ENCODE results near the gene QRFP. TPM values are rescaled to one million over a fixed set of nuclear protein-coding genes. Genes with fewer than 3 reads are reported as not detected.

QRFP gene
- polyA plus RNA-seq, 1 of the 3 experiments (the other 2 are of a cell fraction), result not detected

- H3K36me3 ChIP-seq (replicated peaks in 1 of 2; ENCODE audit: control insufficient read depth in 1 of 2, insufficient read depth in 2 of 2, low read length in 1 of 2), result peaks cover 47 to 53% of the 10 kb centered on the region in 2 experiments
- no peak overlapping the region for H2AFZ ChIP-seq (ENCODE audit: low read depth)
- peak overlapping the region; percentile 51 for H3K9ac ChIP-seq
- no peak for DNase-seq
- H3K4me3 ChIP-seq (ENCODE audit: low read depth in 2 of 2, low read length in 1 of 2), result no peak overlapping the region
- CTCF ChIA-PET, result interaction anchor here (0.9 to 1.8 kb wide), 7 partner anchors 8 to 188 kb away, joined by 3 to 8 read pairs (median 5); no protein-coding TSS in a partner anchor
- peak overlapping the region in 1 of 2 experiments; percentile 89; a peak in 3 of 4 replicates for H3K27ac ChIP-seq (ENCODE audit: low read depth in 2 of 2, low read length in 1 of 2)
- peaks cover 98% of the 10 kb centered on the region for H3K79me2 ChIP-seq (ENCODE audit: insufficient read depth)
- H3K9me3 ChIP-seq, result no peaks in the 10 kb centered on the region
- peaks cover 45% of the 10 kb centered on the region for H3F3A ChIP-seq (replicated peaks; ENCODE audit: insufficient read depth)
- POLR2A ChIA-PET, result no interaction called here
- H3K9me2 ChIP-seq, result no peaks in the 10 kb centered on the region
- H3K4me2 ChIP-seq, result peak overlapping the region; percentile 49
- WGBS (ENCODE audit: low lambda C conversion rate), result 42% methylated on average over 14 of the region's 22 CpGs
- no peaks in the 10 kb centered on the region for H3K27me3 ChIP-seq (ENCODE audit: insufficient read depth)
- H3K4me1 ChIP-seq (ENCODE audit: control insufficient read depth in 1 of 2, insufficient read depth in 2 of 2, low read depth in 1 of 2, low read length in 1 of 2), result peaks cover 13 to 26% of the 10 kb centered on the region in 2 experiments; a peak in 3 of 4 replicates
- H4K20me1 ChIP-seq (ENCODE audit: insufficient read depth), result peaks cover 45% of the 10 kb centered on the region
- TF ChIP-seq NFIC (IDR thresholded peaks at IDR 0.05; ENCODE audit: borderline replicate concordance) (peak; percentile 69), TCF12 (IDR thresholded peaks at IDR 0.05) (peak; percentile 67; the same call in 1 of the 2 replicates), FOSL2 (IDR thresholded peaks at IDR 0.05; ENCODE audit: borderline replicate concordance, low read depth) (peak; percentile 56; the same call in 1 of the 2 replicates), POLR2AphosphoS5 (IDR thresholded peaks at IDR 0.05; ENCODE audit: low read depth, low read length) (no peak), FOXM1 (IDR thresholded peaks at IDR 0.05; ENCODE audit: low read depth) (no peak), JUND (IDR thresholded peaks at IDR 0.05) (peak; percentile 28; the same call in 1 of the 2 replicates), EP300 (IDR thresholded peaks at IDR 0.05; ENCODE audit: borderline replicate concordance in 1 of 2, low read depth in 1 of 2, low read length in 1 of 2) (peak in 1 of 2 experiments; percentile 62; a peak in 2 of 4 replicates), TEAD4 (IDR thresholded peaks at IDR 0.05; ENCODE audit: borderline replicate concordance, insufficient read depth) (peak; percentile 60; the same call in 1 of the 2 replicates)
- TF ChIP-seq, protein P1, sequence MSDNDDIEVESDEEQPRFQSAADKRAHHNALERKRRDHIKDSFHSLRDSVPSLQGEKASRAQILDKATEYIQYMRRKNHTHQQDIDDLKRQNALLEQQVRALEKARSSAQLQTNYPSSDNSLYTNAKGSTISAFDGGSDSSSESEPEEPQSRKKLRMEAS (IDR thresholded peaks at IDR 0.05; ENCODE audit: low read depth), result no peak
- TF ChIP-seq, protein P2, sequence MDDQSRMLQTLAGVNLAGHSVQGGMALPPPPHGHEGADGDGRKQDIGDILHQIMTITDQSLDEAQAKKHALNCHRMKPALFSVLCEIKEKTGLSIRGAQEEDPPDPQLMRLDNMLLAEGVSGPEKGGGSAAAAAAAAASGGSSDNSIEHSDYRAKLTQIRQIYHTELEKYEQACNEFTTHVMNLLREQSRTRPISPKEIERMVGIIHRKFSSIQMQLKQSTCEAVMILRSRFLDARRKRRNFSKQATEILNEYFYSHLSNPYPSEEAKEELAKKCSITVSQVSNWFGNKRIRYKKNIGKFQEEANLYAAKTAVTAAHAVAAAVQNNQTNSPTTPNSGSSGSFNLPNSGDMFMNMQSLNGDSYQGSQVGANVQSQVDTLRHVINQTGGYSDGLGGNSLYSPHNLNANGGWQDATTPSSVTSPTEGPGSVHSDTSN (IDR thresholded peaks at IDR 0.05), result peak; percentile 23; the same call in 1 of the 2 replicates
Observed at GRCh38 chr9:130857864-130858738, 38.5 kb downstream of the QRFP start.

DNA sequence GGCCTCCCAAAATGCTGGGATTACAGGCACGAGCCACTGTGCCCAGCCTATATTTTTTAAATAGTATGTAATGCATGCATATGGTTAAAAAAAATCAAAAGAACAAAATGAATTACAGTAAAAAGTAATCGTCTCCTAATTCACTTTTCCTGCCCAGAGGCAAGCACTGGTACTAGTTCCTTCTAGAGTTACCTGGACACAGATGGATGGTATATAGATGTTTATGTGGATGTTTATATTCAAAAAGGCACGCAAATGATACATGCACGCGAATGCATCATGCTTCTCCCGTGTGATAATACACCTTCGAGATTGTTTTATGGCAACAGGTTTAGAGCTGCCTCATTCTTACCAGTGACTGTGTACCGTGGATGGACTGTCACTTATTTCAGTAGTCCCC lies 40.1 kb downstream of the QRFP start:
- H3K36me3 ChIP-seq (replicated peaks in 1 of 2; ENCODE audit: control insufficient read depth in 1 of 2, insufficient read depth in 2 of 2, low read length in 1 of 2), result peaks cover 40 to 47% of the 10 kb centered on the region in 2 experiments
- peaks cover 37% of the 10 kb centered on the region for H4K20me1 ChIP-seq (ENCODE audit: insufficient read depth)
- no peak overlapping the region for H3K4me2 ChIP-seq
- 87% methylated on average over 8 of the region's 8 CpGs for WGBS (ENCODE audit: low lambda C conversion rate)
- H3K9me3 ChIP-seq, result no peaks in the 10 kb centered on the region
- H3K4me1 ChIP-seq (ENCODE audit: control insufficient read depth in 1 of 2, insufficient read depth in 2 of 2, low read depth in 1 of 2, low read length in 1 of 2), result peaks cover 10 to 26% of the 10 kb centered on the region in 2 experiments; a peak in 3 of 4 replicates
- H3K9ac ChIP-seq, result no peak overlapping the region
- no peak overlapping the region for H2AFZ ChIP-seq (ENCODE audit: low read depth)
- peaks cover 98% of the 10 kb centered on the region for H3K79me2 ChIP-seq (ENCODE audit: insufficient read depth)
- no peak for DNase-seq
- no peaks in the 10 kb centered on the region for H3K9me2 ChIP-seq
- H3K27ac ChIP-seq (ENCODE audit: low read depth in 2 of 2, low read length in 1 of 2), result peak overlapping the region in 1 of 2 experiments; percentile 89; a peak in 1 of 4 replicates
- ChIA-PET CTCF (interaction anchor here (7.5 kb wide), 1 partner anchor 8 kb away, joined by 86 read pairs; no protein-coding TSS in a partner anchor), POLR2A (no interaction called here)
- H3F3A ChIP-seq (replicated peaks; ENCODE audit: insufficient read depth), result peaks cover 43% of the 10 kb centered on the region
- no peak for TF ChIP-seq TCF12 (IDR thresholded peaks at IDR 0.05)
- no peak for TF ChIP-seq RAD21 (IDR thresholded peaks at IDR 0.05; ENCODE audit: low read length)
- TF ChIP-seq NFIC (IDR thresholded peaks at IDR 0.05; ENCODE audit: borderline replicate concordance), result no peak
- no peak for TF ChIP-seq YY1 (IDR thresholded peaks at IDR 0.05; ENCODE audit: low read depth)
- no peak for TF ChIP-seq REST (IDR thresholded peaks at IDR 0.05; ENCODE audit: low read depth, low read length)
- no peak for TF ChIP-seq GABPA (IDR thresholded peaks at IDR 0.05; ENCODE audit: low read depth)
- no peak for TF ChIP-seq RCOR1 (IDR thresholded peaks at IDR 0.05; ENCODE audit: low read length)
- no peak for TF ChIP-seq RXRA (IDR thresholded peaks at IDR 0.05; ENCODE audit: borderline replicate concordance, low read depth)
- TF ChIP-seq JUND (IDR thresholded peaks at IDR 0.05), result no peak
- no peak for TF ChIP-seq CTCF (IDR thresholded peaks at IDR 0.05)
- TF ChIP-seq, protein P2 (IDR thresholded peaks at IDR 0.05), result no peak
- TF ChIP-seq FOSL2 (IDR thresholded peaks at IDR 0.05; ENCODE audit: borderline replicate concordance, low read depth), result no peak
- TF ChIP-seq EP300 (IDR thresholded peaks at IDR 0.05; ENCODE audit: borderline replicate concordance in 1 of 2, low read depth in 1 of 2, low read length in 1 of 2), result no peak
- no peaks in the 10 kb centered on the region for H3K27me3 ChIP-seq (ENCODE audit: insufficient read depth)
- H3K4me3 ChIP-seq (ENCODE audit: low read depth in 2 of 2, low read length in 1 of 2), result no peak overlapping the region

All from SK-N-SH (cell line).